ENCODE measurements around the gene OPN1LW.

DNA sequence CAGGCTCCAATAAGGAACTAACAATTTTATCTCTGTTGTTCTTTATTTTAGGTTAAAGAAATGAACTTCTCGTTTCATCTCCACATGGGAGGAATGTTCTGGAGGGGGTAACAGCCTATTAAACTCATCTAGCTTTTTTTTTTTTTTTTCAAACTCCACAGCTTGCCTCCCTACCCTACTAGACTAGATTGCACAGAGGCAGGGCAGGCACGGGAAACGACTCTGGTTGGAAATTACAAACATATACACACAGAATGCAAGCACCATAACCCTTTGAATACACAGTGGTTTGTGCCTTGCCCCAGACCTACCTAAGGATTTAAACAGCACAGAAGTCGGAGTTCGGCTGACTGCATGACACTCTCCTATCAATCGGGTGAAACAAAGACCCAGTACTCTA is 49.2 kb upstream of the OPN1LW start:
- TF ChIP-seq, protein P1, sequence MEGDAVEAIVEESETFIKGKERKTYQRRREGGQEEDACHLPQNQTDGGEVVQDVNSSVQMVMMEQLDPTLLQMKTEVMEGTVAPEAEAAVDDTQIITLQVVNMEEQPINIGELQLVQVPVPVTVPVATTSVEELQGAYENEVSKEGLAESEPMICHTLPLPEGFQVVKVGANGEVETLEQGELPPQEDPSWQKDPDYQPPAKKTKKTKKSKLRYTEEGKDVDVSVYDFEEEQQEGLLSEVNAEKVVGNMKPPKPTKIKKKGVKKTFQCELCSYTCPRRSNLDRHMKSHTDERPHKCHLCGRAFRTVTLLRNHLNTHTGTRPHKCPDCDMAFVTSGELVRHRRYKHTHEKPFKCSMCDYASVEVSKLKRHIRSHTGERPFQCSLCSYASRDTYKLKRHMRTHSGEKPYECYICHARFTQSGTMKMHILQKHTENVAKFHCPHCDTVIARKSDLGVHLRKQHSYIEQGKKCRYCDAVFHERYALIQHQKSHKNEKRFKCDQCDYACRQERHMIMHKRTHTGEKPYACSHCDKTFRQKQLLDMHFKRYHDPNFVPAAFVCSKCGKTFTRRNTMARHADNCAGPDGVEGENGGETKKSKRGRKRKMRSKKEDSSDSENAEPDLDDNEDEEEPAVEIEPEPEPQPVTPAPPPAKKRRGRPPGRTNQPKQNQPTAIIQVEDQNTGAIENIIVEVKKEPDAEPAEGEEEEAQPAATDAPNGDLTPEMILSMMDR (conservative IDR thresholded peaks at IDR 0.05 in 1 of 2, IDR thresholded peaks at IDR 0.05 in 1 of 2; ENCODE audit: low read depth in 1 of 2, low read length in 2 of 2) = no peak
- no peak for TF ChIP-seq EZH2 (IDR thresholded peaks at IDR 0.05; ENCODE audit: low read length, missing control alignments)

Measured in fibroblast of lung (primary cell).